Endothelial cell of umbilical vein (primary cell): ENCODE data around the gene MIS18BP1. TPM values are rescaled to one million over a fixed set of nuclear protein-coding genes. Genes with fewer than 3 reads are reported as not detected.
A peak's percentile ranks its signal among the peaks of the same experiment; 100 is the strongest.

Experiments
- BruUV-seq: library from RNA; stranded (reverse); fragments of 400-500 nt; replicated peaks from 2 replicates; lab custom pipeline; 2021; lab: Mats Ljungman, UMichigan
- CTCF ChIA-PET: fragments of 300-600, 350-600 bp; sonication (Branson Sonifier 250); formaldehyde crosslinking; loops from one replicate; lab custom pipeline; 2021; ENCODE audit warnings: antibody characterized with exemption, inconsistent platforms; lab: Charles Lee
- POLR2A ChIA-PET: fragments of 300-600, 350-600 bp; sonication (Branson Sonifier 250); formaldehyde crosslinking; loops from one replicate; lab custom pipeline; 2021; ENCODE audit warnings: antibody characterized with exemption, inconsistent platforms; lab: Charles Lee
- DNase-seq: peaks from one replicate; pipeline ENCODE4 v3.0.0-alpha.2; 2011; ENCODE audit warnings: low read depth, low spot score
- FAIRE-seq: peaks from 2 replicates; lab custom pipeline; 2011; peaks lifted over from hg19 to GRCh38; lab: Jason Lieb, UNC
- H2AFZ ChIP-seq: 2 replicates; pipeline ENCODE4 v1.6.0; 2012; ENCODE audit warnings: low read depth, low read length, control low read depth, inconsistent platforms
- H3K27ac ChIP-seq: 2 replicates; pipeline ENCODE4 v1.5.1; 2011; ENCODE audit warnings: low read depth, mild to moderate bottlenecking, control low read depth, low read length, moderate library complexity; ENCODE audit not compliant: insufficient read depth
- H3K27me3 ChIP-seq, 2 experiments: 2 replicates each; pipeline versions ENCODE4 v1.6.0 to v1.6.1; 2011; ENCODE audit warnings: low read length in 2 of 2, mixed read lengths in 1 of 2; ENCODE audit not compliant: control insufficient read depth in 2 of 2, insufficient read depth in 2 of 2
- H3K36me3 ChIP-seq, 2 experiments: 2 replicates in 1 of 2; 3 replicates in 1 of 2; pipeline ENCODE4 v1.5.1; 2011; ENCODE audit warnings: low read length in 2 of 2, mild to moderate bottlenecking in 1 of 2, moderate library complexity in 1 of 2; ENCODE audit not compliant: control insufficient read depth in 2 of 2, insufficient read depth in 2 of 2; ENCODE audit errors: extremely low read depth in 1 of 2
- H3K4me1 ChIP-seq: 3 replicates; pipeline ENCODE4 v1.5.1; 2011; ENCODE audit warnings: mild to moderate bottlenecking, low read length; ENCODE audit not compliant: control insufficient read depth, insufficient read depth; ENCODE audit errors: extremely low read depth
- H3K4me2 ChIP-seq: 2 replicates; pipeline ENCODE4 v1.6.1; 2011; ENCODE audit warnings: low read length, control low read depth, mixed read lengths; ENCODE audit not compliant: insufficient read depth
- H3K4me3 ChIP-seq, 3 experiments: fragments of 200-600 bp in 1 of 3; sonication (generic), shearing (Covaris generic) in 1 of 3; replicated peaks in 1 of 3; 2 replicates each; pipeline ENCODE4 v1.5.1; 2011 to 2016; ENCODE audit warnings: control low read depth in 3 of 3, low read length in 3 of 3, mild to moderate bottlenecking in 2 of 3, inconsistent platforms in 1 of 3, low read depth in 1 of 3, moderate library complexity in 1 of 3; ENCODE audit not compliant: insufficient read depth in 1 of 3
- H3K79me2 ChIP-seq: 2 replicates; pipeline ENCODE4 v1.6.0; 2012; ENCODE audit warnings: low read length, inconsistent platforms; ENCODE audit not compliant: control insufficient read depth, insufficient read depth
- H3K9ac ChIP-seq: replicated peaks from 2 replicates; pipeline ENCODE3; 2011; ENCODE audit warnings: low read length, control low read depth; ENCODE audit not compliant: insufficient read depth; ENCODE audit errors: extremely low read depth
- H3K9me1 ChIP-seq: replicated peaks from 3 replicates; pipeline ENCODE4 v1.6.0; 2011; ENCODE audit warnings: mild to moderate bottlenecking, low read length; ENCODE audit not compliant: control insufficient read depth, insufficient read depth; ENCODE audit errors: extremely low read depth
- H3K9me3 ChIP-seq: replicated peaks from 2 replicates; pipeline ENCODE4 v1.5.1; 2012; ENCODE audit warnings: low read length, inconsistent platforms; ENCODE audit not compliant: control insufficient read depth, insufficient read depth
- H4K20me1 ChIP-seq: replicated peaks from 2 replicates; pipeline ENCODE3; 2011; ENCODE audit warnings: mild to moderate bottlenecking, low read length; ENCODE audit not compliant: control insufficient read depth, insufficient read depth; ENCODE audit errors: extremely low read depth
- EZH2 ChIP-seq: IDR thresholded peaks from 2 replicates; pipeline ENCODE4 v1.6.1; 2012; ENCODE audit warnings: borderline replicate concordance, low read depth, mild to moderate bottlenecking, moderate library complexity, low read length, inconsistent platforms; ENCODE audit not compliant: severe bottlenecking
- FOS ChIP-seq: IDR thresholded peaks from 2 replicates; pipeline ENCODE4 v1.6.1; 2011; ENCODE audit warnings: mild to moderate bottlenecking, low read length, moderate library complexity, borderline replicate concordance; ENCODE audit not compliant: insufficient read depth
- GATA2 ChIP-seq: IDR thresholded peaks from 2 replicates; pipeline ENCODE4 v1.7.0; 2011; ENCODE audit warnings: low read depth, mild to moderate bottlenecking, moderate library complexity, mixed read lengths, low read length; ENCODE audit not compliant: insufficient read length, insufficient read depth
- JUN ChIP-seq: IDR thresholded peaks from 2 replicates; pipeline ENCODE4 v1.6.1; 2011; ENCODE audit warnings: borderline replicate concordance, low read depth; ENCODE audit not compliant: insufficient read length, insufficient read depth
- MYC ChIP-seq: IDR thresholded peaks from one replicate; pipeline ENCODE4 v1.6.1; 2011; ENCODE audit warnings: mild to moderate bottlenecking, low read depth, low read length
- POLR2A ChIP-seq: IDR thresholded peaks from 2 replicates; pipeline ENCODE4 v1.6.1; 2012; ENCODE audit warnings: low read depth, mild to moderate bottlenecking, control low read depth, low read length
- POLR2AphosphoS5 ChIP-seq: IDR thresholded peaks from 2 replicates; pipeline ENCODE4 v1.6.1; 2012; ENCODE audit warnings: low read depth, mild to moderate bottlenecking, control low read depth, low read length, moderate library complexity; ENCODE audit not compliant: insufficient read depth
- dilution Hi-C: fragments of 300-500 bp; cut with MboI; formaldehyde crosslinking; loops from one replicate; pipeline ENCODE4 v1.15.0; 2019; ENCODE audit warnings: low sequenced_read_pairs; ENCODE audit not compliant: extremely low pct_ligation_motif_present
- intact Hi-C: fragments of 100-400 bp; cut with micrococcal nuclease; formaldehyde crosslinking; loops from one replicate; pipeline ENCODE4 v1.10.0; 2022
- polyA plus RNA-seq, 4 experiments: library from polyadenylated mRNA; depleted of rRNA in 3 of 4; stranded (reverse) in 3 of 4; unstranded in 1 of 4; fragments of >200 nt; gene quantifications; 2 replicates each; pipeline versions ENCODE4 v1.2.1 to v1.2.3, GENCODE V29; 2011 to 2012; ENCODE audit warnings: missing spikeins in 1 of 4
- total RNA-seq: library from RNA; stranded (reverse); gene quantifications from 2 replicates; pipeline ENCODE4 v1.2.3, GENCODE V29; 2021
- TF ChIP-seq, protein P1 (sequence below), 2 donors: IDR thresholded peaks; 1 replicate in 1 of 2; 2 replicates in 1 of 2; pipeline ENCODE4 v1.5.1; 2011; ENCODE audit warnings: low read length in 2 of 2, mild to moderate bottlenecking in 2 of 2, moderate library complexity in 2 of 2, control low read depth in 1 of 2, inconsistent platforms in 1 of 2, low read depth in 1 of 2; ENCODE audit not compliant: insufficient read depth in 1 of 2; ENCODE audit errors: extremely low read depth in 1 of 2
- TF ChIP-seq, protein P2 (sequence below): IDR thresholded peaks from 2 replicates; pipeline ENCODE4 v1.6.1; 2011; ENCODE audit not compliant: insufficient read depth, insufficient read length

MIS18BP1 gene
- total and polyA plus RNA-seq, 2 donors (not counting 3 experiments of a cell fraction or from before 2014, with no cell fraction given), result 8.9 to 43.3 TPM

DNA sequence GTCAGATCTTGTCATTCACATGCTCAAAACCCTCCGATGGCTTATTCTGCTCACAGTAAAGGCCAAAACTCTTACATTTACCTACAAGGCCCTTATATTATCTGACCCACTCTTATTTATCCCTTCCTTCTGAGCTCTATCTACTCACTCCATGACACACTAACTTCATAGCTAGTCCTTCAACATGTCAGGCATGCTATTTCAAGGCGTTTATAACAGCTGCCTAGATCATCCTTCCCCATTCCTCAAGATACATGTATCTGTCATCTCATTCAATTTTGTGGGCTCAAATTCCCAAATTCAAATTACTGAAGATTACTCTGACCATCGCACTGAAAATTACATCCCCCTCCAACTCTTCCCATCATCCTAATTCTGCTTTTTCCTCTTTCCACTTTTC lies 6.9 kb downstream of the MIS18BP1 start:
- H3K9me3 ChIP-seq, result no peaks in the 10 kb centered on the region
- H3K27ac ChIP-seq, result no peak overlapping the region
- FAIRE-seq (no peak), DNase-seq (no peak)
- TF ChIP-seq FOS, result no peak
- no peak overlapping the region for H2AFZ ChIP-seq
- dilution Hi-C loops (no loop called here), intact Hi-C loops (no loop called here)
- no peaks in the 10 kb centered on the region for H3K9me1 ChIP-seq
- ChIA-PET POLR2A (interaction anchor here (1.3 kb wide), 1 partner anchor 284 kb away, joined by 3 read pairs; no protein-coding TSS in a partner anchor), CTCF (interaction anchor here (1.2 to 1.3 kb wide), 2 partner anchors 67 to 333 kb away, joined by 3 read pairs; no protein-coding TSS in a partner anchor)
- no peak overlapping the region for H3K9ac ChIP-seq
- peaks cover 99% of the 10 kb centered on the region for H3K79me2 ChIP-seq
- no peaks in the 10 kb centered on the region for H3K27me3 ChIP-seq
- BruUV-seq, result no TSS peak
- H3K4me2 ChIP-seq, result no peak overlapping the region
- no peak overlapping the region for H3K4me3 ChIP-seq
- no peaks in the 10 kb centered on the region for H4K20me1 ChIP-seq
- H3K36me3 ChIP-seq, result no peaks in the 10 kb centered on the region
- H3K4me1 ChIP-seq, result peaks cover 13% of the 10 kb centered on the region

DNA sequence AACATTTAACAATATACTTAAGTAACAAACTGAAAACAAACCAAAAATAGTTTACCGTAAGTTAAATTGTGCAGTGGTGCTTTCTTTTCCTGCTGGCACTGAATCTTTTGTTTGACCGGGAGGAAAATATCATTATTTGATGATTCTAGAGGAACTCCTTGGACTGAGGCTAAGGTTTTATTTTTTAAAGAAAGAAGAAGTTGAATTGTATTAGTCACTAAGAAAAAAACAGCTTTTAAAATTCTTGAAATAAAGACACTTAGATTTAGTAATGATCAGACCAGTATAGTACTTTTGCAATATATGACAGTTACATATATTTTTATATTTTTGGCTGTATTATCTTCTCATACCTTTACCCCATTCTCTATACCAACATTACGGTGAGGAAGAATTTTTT lies 10.3 kb downstream of the MIS18BP1 start:
- H3K4me3 ChIP-seq, result no peak overlapping the region
- TF ChIP-seq, protein P1, sequence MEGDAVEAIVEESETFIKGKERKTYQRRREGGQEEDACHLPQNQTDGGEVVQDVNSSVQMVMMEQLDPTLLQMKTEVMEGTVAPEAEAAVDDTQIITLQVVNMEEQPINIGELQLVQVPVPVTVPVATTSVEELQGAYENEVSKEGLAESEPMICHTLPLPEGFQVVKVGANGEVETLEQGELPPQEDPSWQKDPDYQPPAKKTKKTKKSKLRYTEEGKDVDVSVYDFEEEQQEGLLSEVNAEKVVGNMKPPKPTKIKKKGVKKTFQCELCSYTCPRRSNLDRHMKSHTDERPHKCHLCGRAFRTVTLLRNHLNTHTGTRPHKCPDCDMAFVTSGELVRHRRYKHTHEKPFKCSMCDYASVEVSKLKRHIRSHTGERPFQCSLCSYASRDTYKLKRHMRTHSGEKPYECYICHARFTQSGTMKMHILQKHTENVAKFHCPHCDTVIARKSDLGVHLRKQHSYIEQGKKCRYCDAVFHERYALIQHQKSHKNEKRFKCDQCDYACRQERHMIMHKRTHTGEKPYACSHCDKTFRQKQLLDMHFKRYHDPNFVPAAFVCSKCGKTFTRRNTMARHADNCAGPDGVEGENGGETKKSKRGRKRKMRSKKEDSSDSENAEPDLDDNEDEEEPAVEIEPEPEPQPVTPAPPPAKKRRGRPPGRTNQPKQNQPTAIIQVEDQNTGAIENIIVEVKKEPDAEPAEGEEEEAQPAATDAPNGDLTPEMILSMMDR (IDR thresholded peaks at IDR 0.05; ENCODE audit: extremely low read depth in 1 of 2, insufficient read depth in 1 of 2, low read depth in 1 of 2, low read length in 2 of 2), result no peak
- TF ChIP-seq, protein P2, sequence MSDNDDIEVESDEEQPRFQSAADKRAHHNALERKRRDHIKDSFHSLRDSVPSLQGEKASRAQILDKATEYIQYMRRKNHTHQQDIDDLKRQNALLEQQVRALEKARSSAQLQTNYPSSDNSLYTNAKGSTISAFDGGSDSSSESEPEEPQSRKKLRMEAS, result no peak
- TF ChIP-seq GATA2, result no peak
- no peak for TF ChIP-seq POLR2AphosphoS5
- no peak for TF ChIP-seq MYC
- no peak for TF ChIP-seq FOS
- TF ChIP-seq EZH2, result no peak
- no peak for TF ChIP-seq JUN
- no peak for TF ChIP-seq POLR2A
- H3K4me2 ChIP-seq, result peak overlapping the region; percentile 68
- H2AFZ ChIP-seq, result peak overlapping the region; percentile 32
- dilution Hi-C loops, result no loop called here
- CTCF ChIA-PET, result interaction anchor here (2.8 kb wide), 1 partner anchor 10 kb away, joined by 15 read pairs; the partner anchor contains the start of gene MIS18BP1
- intact Hi-C loops, result no loop called here
- DNase-seq, result peak; percentile 20
- H3K36me3 ChIP-seq, result peaks cover 0 to 7% of the 10 kb centered on the region in 2 experiments
- no peak for FAIRE-seq
- H3K9me1 ChIP-seq, result no peaks in the 10 kb centered on the region
- no peaks in the 10 kb centered on the region for H4K20me1 ChIP-seq
- peaks cover 5% of the 10 kb centered on the region for H3K4me1 ChIP-seq
- H3K9ac ChIP-seq, result peak overlapping the region; percentile 9
- no peaks in the 10 kb centered on the region for H3K9me3 ChIP-seq
- peaks cover 83% of the 10 kb centered on the region for H3K79me2 ChIP-seq
- H3K27me3 ChIP-seq, result no peaks in the 10 kb centered on the region
- BruUV-seq, result no TSS peak
- H3K27ac ChIP-seq, result peak overlapping the region; percentile 32
- POLR2A ChIA-PET, result no interaction called here
